GM12878 (cell line): Measurements from ENCODE around the gene OR2V1. TPM values are rescaled to one million over a fixed set of nuclear protein-coding genes. Genes with fewer than 3 reads are reported as not detected.

ENCODE experiments used
- BACH1 ChIP-seq: fragments of 450-650 bp; IDR thresholded peaks from 2 replicates; pipeline ENCODE4 v1.6.1; 2017; ENCODE audit warnings: mild to moderate bottlenecking, borderline replicate concordance
- BHLHE40 ChIP-seq, 2 experiments: fragments of 450-650 bp in 1 of 2; IDR thresholded peaks; 2 replicates each; pipeline ENCODE4 v1.6.1; 2011 to 2017; ENCODE audit warnings: low read depth in 2 of 2, borderline replicate concordance in 1 of 2, improper control_type of control experiment in 1 of 2, low read length in 1 of 2, mild to moderate bottlenecking in 1 of 2
- CHD2 ChIP-seq: IDR thresholded peaks from 2 replicates; pipeline ENCODE4 v1.6.1; 2011; ENCODE audit warnings: low read depth, low read length, improper control_type of control experiment, borderline replicate concordance
- HCFC1 ChIP-seq: fragments of 150-350 bp; IDR thresholded peaks from 2 replicates; pipeline ENCODE4 v1.6.1; 2014; ENCODE audit warnings: low read length
- NR2F1 ChIP-seq: fragments of 450-650 bp; conservative IDR thresholded peaks from 2 replicates; pipeline ENCODE4 v1.6.1; 2017; ENCODE audit warnings: mild to moderate bottlenecking
- SMAD5 ChIP-seq: IDR thresholded peaks from 2 replicates; pipeline ENCODE4 v1.6.1; 2016; ENCODE audit warnings: antibody characterized with exemption, low read depth
- STAT1 ChIP-seq: fragments of 450-650 bp; conservative IDR thresholded peaks from 2 replicates; pipeline ENCODE4 v1.6.1; 2014; ENCODE audit warnings: antibody characterized with exemption, mild to moderate bottlenecking
- STAT3 ChIP-seq: IDR thresholded peaks from 2 replicates; pipeline ENCODE4 v1.6.1; 2011; ENCODE audit warnings: low read depth, low read length, improper control_type of control experiment
- WRNIP1 ChIP-seq: IDR thresholded peaks from 2 replicates; pipeline ENCODE4 v1.6.1; 2011; ENCODE audit warnings: low read depth, low read length, improper control_type of control experiment, borderline replicate concordance
- ZNF622 ChIP-seq: fragments of 450-650 bp; IDR thresholded peaks from 2 replicates; pipeline ENCODE4 v1.6.1; 2017; ENCODE audit warnings: mild to moderate bottlenecking, inconsistent platforms
- polyA plus RNA-seq, 11 experiments: library from polyadenylated mRNA; depleted of rRNA in 4 of 11; unstranded in 6 of 11; stranded (reverse) in 5 of 11; fragments of >200 nt; fragmentation: Nextera tagmentation in 4 of 11; fragmentation: Illumina TruSeq in 1 of 11; extraction: Ambion mirVana in 4 of 11; extraction: Trizol in 1 of 11; gene quantifications; 1 replicate in 1 of 11; 2 replicates in 10 of 11; pipeline versions ENCODE4 v1.2.1 to v1.2.3, GENCODE V29; 2011 to 2016; ENCODE audit warnings: inconsistent platforms in 2 of 11, missing spikeins in 2 of 11, low read depth in 1 of 11
- total RNA-seq, 4 experiments: library from RNA; depleted of rRNA in 3 of 4; stranded (reverse); fragments of >200 nt in 3 of 4; fragmentation: Illumina TruSeq in 1 of 4; extraction: Trizol in 1 of 4; gene quantifications; 2 replicates each; pipeline versions ENCODE4 v1.2.1 to v1.2.3, GENCODE V29; 2013 to 2021
- TF ChIP-seq, protein P1 (sequence below): fragments of 450-650 bp; IDR thresholded peaks from 2 replicates; pipeline ENCODE4 v1.6.1; 2017; ENCODE audit warnings: mild to moderate bottlenecking, moderate library complexity
- TF ChIP-seq, protein P2 (sequence below): fragments of 450-650 bp; formaldehyde crosslinking; IDR thresholded peaks from 2 replicates; pipeline ENCODE4 v1.4.0; 2022; ENCODE audit warnings: mild to moderate bottlenecking, moderate library complexity
- TF ChIP-seq, protein P3 (sequence below): fragments of 450-650 bp; IDR thresholded peaks from 2 replicates; pipeline ENCODE4 v1.6.1; 2017; ENCODE audit warnings: mild to moderate bottlenecking, low read depth, inconsistent platforms; ENCODE audit not compliant: poor library complexity, severe bottlenecking
- TF ChIP-seq, protein P4 (sequence below): IDR thresholded peaks from 2 replicates; pipeline ENCODE4 v1.6.1; 2012; ENCODE audit warnings: low read depth, low read length, improper control_type of control experiment
- TF ChIP-seq, protein P5 (sequence below): fragments of 450-650 bp; IDR thresholded peaks from 2 replicates; pipeline ENCODE4 v1.6.1; 2016; ENCODE audit warnings: mild to moderate bottlenecking, moderate library complexity, borderline replicate concordance

OR2V1 gene
- total and polyA plus RNA-seq, 10 of the 15 experiments (the other 5 are each of a cell fraction or from before 2014, with no cell fraction given) = 0.20 to 4.4 TPM; not detected in 8

DNA sequence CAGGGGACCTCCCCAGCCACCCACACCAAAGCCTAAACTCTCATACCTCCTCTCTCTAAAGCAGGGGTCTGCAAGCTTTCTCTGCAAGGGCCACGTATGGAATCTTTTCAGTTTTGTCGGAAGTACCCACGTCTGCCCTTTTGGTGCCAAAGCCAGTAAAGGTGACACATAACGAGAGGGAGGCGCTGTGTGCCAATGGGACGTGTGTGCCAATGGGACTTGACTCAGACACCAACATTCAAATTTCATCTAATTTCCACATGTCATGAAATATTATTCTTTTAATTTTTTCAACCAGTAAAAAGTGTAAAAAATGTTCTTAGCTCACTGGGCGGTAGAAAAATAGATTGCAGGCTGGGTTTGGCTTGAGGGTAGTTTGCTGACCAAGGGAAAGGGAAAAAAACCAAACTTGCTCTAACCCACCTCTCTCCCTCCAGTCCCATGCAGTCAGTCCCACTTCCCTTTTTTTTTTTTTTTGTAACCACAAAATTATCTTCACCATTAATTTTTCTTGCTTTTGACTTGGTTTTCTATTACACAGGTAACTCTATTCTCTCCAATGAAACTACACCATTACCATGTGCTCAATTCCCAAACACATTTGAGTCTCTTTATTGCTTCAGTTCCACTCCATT is 25.5 kb downstream of the OR2V1 start (continued):
- TF ChIP-seq, protein P1, sequence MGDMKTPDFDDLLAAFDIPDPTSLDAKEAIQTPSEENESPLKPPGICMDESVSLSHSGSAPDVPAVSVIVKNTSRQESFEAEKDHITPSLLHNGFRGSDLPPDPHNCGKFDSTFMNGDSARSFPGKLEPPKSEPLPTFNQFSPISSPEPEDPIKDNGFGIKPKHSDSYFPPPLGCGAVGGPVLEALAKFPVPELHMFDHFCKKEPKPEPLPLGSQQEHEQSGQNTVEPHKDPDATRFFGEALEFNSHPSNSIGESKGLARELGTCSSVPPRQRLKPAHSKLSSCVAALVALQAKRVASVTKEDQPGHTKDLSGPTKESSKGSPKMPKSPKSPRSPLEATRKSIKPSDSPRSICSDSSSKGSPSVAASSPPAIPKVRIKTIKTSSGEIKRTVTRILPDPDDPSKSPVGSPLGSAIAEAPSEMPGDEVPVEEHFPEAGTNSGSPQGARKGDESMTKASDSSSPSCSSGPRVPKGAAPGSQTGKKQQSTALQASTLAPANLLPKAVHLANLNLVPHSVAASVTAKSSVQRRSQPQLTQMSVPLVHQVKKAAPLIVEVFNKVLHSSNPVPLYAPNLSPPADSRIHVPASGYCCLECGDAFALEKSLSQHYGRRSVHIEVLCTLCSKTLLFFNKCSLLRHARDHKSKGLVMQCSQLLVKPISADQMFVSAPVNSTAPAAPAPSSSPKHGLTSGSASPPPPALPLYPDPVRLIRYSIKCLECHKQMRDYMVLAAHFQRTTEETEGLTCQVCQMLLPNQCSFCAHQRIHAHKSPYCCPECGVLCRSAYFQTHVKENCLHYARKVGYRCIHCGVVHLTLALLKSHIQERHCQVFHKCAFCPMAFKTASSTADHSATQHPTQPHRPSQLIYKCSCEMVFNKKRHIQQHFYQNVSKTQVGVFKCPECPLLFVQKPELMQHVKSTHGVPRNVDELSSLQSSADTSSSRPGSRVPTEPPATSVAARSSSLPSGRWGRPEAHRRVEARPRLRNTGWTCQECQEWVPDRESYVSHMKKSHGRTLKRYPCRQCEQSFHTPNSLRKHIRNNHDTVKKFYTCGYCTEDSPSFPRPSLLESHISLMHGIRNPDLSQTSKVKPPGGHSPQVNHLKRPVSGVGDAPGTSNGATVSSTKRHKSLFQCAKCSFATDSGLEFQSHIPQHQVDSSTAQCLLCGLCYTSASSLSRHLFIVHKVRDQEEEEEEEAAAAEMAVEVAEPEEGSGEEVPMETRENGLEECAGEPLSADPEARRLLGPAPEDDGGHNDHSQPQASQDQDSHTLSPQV = no peak
- TF ChIP-seq HCFC1 (no peak), BHLHE40 (IDR thresholded peaks at IDR 0.05; ENCODE audit: borderline replicate concordance in 1 of 2, low read depth in 2 of 2, low read length in 1 of 2) (peak in 1 of 2 experiments; percentile 14; a peak in 1 of 4 replicates), NR2F1 (no peak), CHD2 (no peak), ZNF622 (no peak), WRNIP1 (no peak), STAT3 (no peak), SMAD5 (no peak), STAT1 (no peak), BACH1 (no peak)
- TF ChIP-seq, protein P2, sequence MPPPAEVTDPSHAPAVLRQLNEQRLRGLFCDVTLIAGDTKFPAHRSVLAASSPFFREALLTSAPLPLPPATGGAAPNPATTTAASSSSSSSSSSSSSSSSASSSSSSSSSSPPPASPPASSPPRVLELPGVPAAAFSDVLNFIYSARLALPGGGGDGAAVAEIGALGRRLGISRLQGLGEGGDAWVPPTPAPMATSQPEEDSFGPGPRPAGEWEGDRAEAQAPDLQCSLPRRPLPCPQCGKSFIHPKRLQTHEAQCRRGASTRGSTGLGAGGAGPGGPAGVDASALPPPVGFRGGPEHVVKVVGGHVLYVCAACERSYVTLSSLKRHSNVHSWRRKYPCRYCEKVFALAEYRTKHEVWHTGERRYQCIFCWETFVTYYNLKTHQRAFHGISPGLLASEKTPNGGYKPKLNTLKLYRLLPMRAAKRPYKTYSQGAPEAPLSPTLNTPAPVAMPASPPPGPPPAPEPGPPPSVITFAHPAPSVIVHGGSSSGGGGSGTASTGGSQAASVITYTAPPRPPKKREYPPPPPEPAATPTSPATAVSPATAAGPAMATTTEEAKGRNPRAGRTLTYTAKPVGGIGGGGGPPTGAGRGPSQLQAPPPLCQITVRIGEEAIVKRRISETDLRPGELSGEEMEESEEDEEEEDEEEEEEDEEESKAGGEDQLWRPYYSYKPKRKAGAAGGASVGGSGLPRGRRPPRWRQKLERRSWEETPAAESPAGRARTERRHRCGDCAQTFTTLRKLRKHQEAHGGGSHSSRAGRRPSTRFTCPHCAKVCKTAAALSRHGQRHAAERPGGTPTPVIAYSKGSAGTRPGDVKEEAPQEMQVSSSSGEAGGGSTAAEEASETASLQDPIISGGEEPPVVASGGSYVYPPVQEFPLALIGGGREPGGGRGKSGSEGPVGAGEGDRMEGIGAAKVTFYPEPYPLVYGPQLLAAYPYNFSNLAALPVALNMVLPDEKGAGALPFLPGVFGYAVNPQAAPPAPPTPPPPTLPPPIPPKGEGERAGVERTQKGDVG = no peak
- TF ChIP-seq, protein P3, sequence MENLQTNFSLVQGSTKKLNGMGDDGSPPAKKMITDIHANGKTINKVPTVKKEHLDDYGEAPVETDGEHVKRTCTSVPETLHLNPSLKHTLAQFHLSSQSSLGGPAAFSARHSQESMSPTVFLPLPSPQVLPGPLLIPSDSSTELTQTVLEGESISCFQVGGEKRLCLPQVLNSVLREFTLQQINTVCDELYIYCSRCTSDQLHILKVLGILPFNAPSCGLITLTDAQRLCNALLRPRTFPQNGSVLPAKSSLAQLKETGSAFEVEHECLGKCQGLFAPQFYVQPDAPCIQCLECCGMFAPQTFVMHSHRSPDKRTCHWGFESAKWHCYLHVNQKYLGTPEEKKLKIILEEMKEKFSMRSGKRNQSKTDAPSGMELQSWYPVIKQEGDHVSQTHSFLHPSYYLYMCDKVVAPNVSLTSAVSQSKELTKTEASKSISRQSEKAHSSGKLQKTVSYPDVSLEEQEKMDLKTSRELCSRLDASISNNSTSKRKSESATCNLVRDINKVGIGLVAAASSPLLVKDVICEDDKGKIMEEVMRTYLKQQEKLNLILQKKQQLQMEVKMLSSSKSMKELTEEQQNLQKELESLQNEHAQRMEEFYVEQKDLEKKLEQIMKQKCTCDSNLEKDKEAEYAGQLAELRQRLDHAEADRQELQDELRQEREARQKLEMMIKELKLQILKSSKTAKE = no peak
- TF ChIP-seq, protein P4, sequence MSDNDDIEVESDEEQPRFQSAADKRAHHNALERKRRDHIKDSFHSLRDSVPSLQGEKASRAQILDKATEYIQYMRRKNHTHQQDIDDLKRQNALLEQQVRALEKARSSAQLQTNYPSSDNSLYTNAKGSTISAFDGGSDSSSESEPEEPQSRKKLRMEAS = no peak
- TF ChIP-seq, protein P5, sequence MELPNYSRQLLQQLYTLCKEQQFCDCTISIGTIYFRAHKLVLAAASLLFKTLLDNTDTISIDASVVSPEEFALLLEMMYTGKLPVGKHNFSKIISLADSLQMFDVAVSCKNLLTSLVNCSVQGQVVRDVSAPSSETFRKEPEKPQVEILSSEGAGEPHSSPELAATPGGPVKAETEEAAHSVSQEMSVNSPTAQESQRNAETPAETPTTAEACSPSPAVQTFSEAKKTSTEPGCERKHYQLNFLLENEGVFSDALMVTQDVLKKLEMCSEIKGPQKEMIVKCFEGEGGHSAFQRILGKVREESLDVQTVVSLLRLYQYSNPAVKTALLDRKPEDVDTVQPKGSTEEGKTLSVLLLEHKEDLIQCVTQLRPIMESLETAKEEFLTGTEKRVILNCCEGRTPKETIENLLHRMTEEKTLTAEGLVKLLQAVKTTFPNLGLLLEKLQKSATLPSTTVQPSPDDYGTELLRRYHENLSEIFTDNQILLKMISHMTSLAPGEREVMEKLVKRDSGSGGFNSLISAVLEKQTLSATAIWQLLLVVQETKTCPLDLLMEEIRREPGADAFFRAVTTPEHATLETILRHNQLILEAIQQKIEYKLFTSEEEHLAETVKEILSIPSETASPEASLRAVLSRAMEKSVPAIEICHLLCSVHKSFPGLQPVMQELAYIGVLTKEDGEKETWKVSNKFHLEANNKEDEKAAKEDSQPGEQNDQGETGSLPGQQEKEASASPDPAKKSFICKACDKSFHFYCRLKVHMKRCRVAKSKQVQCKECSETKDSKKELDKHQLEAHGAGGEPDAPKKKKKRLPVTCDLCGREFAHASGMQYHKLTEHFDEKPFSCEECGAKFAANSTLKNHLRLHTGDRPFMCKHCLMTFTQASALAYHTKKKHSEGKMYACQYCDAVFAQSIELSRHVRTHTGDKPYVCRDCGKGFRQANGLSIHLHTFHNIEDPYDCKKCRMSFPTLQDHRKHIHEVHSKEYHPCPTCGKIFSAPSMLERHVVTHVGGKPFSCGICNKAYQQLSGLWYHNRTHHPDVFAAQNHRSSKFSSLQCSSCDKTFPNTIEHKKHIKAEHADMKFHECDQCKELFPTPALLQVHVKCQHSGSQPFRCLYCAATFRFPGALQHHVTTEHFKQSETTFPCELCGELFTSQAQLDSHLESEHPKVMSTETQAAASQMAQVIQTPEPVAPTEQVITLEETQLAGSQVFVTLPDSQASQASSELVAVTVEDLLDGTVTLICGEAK = no peak
